KOPT-K1 (cell line): Measurements from ENCODE around the gene STIP1.
A peak's percentile ranks its signal among the peaks of the same experiment; 100 is the strongest.

Experiments
- H3K27ac ChIP-seq: fragments of 200-600 bp; sonication (generic); 2 replicates; pipeline ENCODE4 v1.5.1; 2016; ENCODE audit warnings: antibody characterized with exemption, mild to moderate bottlenecking, low read depth, low read length; ENCODE audit not compliant: poor library complexity, severe bottlenecking
- H3K36me3 ChIP-seq: fragments of 200-600 bp; sonication (generic); 2 replicates; pipeline ENCODE4 v1.5.1; 2017; ENCODE audit warnings: antibody characterized with exemption, mild to moderate bottlenecking, low read length, moderate library complexity; ENCODE audit not compliant: insufficient read depth
- H3K9me3 ChIP-seq: fragments of 200-600 bp; sonication (generic); 2 replicates; pipeline ENCODE4 v1.5.1; 2017; ENCODE audit warnings: antibody characterized with exemption, low read length, mild to moderate bottlenecking; ENCODE audit not compliant: insufficient read depth, poor library complexity, severe bottlenecking

STIP1 gene

DNA sequence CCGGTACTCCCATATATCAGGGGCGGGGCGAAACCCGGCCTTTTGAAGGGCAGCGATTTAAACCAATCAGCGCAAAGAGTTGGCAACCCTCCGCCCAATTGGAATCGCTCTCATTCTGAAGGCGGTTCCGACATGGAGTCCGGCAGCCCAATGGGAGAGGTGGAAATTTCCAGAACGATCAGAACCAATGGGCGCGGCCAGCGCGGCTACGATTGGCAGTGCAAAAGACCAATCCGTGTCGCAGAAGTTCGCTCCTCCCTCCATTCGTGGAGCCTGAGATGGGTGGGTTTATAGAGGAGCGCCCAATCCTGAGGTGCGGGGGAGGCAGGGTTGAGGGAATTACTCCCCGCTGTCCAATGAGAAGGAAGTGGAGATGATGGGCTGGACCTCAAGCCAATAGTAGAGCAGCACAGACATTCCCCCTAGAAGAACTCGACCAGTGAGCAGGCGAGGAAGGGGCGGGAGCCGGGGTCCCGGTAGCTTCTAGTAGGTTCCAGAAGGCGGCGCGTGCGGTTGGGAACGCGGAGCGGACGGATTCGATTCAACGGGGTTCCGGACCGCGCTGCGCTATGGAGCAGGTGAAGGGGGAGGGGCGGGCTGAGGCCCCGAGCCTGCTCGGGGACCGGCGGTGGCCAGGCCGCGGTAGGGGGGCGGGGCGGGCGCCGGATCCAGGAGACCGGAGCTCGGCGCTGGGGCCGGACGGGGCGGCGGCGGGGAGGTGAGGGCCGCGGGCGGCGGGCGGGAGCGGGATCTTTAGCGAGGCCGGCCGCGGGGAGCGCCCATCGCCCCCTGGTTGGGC, at the start of gene STIP1:
STIP1 (plus strand) TSS at position 479 of the 799 bp plus-strand sequence; CDS start at position 570, 91 bp downstream.
- Histone ChIP-seq H3K9me3 (no peaks in the 10 kb centered on the region), H3K27ac (peak within 1 kb of the TSS; percentile 80), H3K36me3 (peaks cover 29% of the 10 kb centered on the region)

DNA sequence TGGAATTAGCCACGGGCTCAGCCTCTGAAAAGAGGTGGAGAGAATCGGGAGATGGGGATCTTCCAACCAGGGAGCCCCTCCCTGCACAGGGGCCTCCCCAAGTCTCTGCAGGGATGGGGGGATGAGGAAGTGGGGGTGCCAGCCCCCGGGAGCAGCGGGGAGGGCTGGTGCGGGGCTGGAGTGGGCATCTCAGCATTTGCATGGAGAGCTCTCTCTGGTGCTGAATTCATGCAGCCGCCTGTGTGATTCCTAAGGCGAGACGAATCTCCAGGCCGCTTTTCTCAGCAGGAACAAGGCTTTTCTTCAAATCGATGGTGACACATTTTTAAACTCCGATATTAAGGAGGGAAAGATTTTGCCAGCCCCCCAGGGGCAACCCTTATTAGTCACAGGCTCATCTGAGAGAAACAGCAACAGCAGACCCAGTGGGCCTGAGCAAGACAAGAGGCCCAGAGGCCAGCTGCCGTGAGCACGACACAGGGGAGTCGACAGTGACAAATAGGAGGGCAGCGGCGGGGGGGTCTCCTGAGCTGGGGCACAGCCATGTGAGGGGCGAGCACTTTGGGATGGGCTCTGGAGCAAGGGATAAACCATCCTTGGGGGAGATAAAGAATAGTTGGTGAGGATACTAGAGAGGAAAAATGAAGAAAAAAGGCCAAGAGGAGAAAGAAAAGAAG, 49.1 kb upstream of the STIP1 start:
- Histone ChIP-seq H3K27ac (no peak overlapping the region), H3K9me3 (no peaks in the 10 kb centered on the region), H3K36me3 (no peaks in the 10 kb centered on the region)

DNA sequence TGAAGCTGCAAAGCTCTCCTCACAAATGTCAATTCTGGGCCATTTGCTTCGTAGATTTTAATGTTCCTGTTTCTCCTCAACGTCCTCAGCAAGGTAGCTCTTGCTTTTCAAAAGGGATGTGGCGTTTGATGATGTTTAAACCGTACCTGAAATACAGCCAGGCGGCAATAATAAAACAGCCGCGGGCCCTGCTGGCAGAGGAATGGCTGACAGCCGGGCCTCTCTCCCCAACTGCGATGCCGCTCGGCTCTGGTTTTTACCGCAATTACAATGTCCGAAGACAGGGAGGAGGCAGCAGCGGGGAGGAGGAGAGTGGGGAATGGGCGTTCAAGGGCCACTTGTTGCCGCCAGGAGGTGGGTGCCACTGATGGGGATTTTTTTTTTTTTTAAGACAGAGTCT, 47.6 kb upstream of the STIP1 start:
- H3K9me3 ChIP-seq = no peaks in the 10 kb centered on the region
- H3K36me3 ChIP-seq = no peaks in the 10 kb centered on the region
- H3K27ac ChIP-seq = no peak overlapping the region

- H3K27ac ChIP-seq = no peak overlapping the region
- H3K36me3 ChIP-seq = no peaks in the 10 kb centered on the region
- no peaks in the 10 kb centered on the region for H3K9me3 ChIP-seq
Measured at GRCh38 chr11:64139049-64139448, 46.9 kb upstream of the STIP1 start.

DNA sequence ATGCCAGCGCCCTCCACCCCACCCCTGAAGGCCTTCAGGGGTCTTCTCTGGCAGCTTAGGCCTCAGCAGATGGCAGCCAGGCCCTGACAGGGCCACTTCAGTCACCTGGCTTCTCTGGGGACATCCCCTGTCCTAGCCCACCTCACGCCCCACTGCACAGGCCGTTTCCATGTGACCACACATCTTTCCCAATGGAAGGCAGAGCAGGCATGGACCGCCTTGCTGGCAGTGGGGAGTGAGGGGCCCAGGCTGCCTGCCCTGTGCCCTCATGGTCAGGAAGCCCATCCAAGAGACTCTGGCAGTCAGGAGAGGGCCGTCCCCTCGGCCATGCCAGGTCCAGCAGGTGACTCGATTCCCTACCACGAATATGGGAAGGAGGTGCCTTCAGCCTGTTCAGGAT, 45.9 kb upstream of the STIP1 start:
- no peaks in the 10 kb centered on the region for H3K9me3 ChIP-seq
- H3K27ac ChIP-seq = no peak overlapping the region
- no peaks in the 10 kb centered on the region for H3K36me3 ChIP-seq

- Histone ChIP-seq H3K9me3 (no peaks in the 10 kb centered on the region), H3K36me3 (no peaks in the 10 kb centered on the region), H3K27ac (no peak overlapping the region)
Measured at GRCh38 chr11:64141081-64141783, 44.7 kb upstream of the STIP1 start.

DNA sequence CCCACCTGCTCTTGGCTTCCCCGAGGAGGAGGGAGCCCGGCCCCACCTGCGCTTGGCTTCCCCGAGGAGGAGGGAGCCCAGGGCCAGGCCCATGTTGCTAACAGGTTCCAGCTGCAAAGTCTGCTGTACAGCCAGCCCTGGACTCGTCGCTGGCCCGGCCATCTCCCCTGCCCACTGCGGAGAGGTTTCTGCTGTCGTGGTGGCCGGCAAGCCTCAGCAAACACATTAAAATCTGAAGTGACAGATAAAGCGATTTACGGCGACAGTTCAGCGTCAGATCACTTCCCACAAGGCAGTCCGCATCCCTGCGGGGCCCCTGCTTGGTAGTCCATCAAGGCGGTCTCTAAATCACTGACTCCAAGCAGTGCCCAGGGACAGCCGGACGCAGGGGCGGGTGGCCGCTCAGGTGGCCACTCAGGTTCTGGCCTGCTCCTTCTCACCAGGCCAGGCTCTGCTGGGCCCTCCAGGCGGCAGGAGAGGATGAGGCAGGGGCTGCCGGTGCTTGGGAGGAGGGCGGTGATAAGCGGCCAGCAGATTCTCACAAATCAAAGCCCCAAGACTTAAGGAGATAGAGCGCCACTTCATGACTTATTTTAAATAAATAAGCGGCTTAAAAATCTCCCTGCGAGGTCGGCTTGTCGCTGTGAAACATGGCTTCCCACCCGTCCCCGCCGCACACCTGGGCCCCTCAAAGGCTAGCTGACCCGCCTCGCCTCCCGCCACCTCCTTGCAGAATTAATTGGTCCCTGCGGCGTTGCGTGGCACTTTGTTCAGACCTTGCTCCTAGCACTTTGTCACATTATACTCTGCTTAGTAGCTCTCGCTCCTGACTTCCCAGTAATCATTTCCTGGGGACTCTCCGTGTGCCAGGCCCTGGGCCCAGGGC, 41.1 kb upstream of the STIP1 start:
- peaks cover 4% of the 10 kb centered on the region; the same call in 1 of the 2 replicates for H3K36me3 ChIP-seq
- no peak overlapping the region for H3K27ac ChIP-seq
- no peaks in the 10 kb centered on the region for H3K9me3 ChIP-seq

GRCh38 chr11:64146036-64146955, 39.7 kb upstream of the STIP1 start:
- H3K9me3 ChIP-seq = no peaks in the 10 kb centered on the region
- H3K27ac ChIP-seq = peak overlapping the region; percentile 36
- H3K36me3 ChIP-seq = peaks cover 4% of the 10 kb centered on the region; the same call in 1 of the 2 replicates

DNA sequence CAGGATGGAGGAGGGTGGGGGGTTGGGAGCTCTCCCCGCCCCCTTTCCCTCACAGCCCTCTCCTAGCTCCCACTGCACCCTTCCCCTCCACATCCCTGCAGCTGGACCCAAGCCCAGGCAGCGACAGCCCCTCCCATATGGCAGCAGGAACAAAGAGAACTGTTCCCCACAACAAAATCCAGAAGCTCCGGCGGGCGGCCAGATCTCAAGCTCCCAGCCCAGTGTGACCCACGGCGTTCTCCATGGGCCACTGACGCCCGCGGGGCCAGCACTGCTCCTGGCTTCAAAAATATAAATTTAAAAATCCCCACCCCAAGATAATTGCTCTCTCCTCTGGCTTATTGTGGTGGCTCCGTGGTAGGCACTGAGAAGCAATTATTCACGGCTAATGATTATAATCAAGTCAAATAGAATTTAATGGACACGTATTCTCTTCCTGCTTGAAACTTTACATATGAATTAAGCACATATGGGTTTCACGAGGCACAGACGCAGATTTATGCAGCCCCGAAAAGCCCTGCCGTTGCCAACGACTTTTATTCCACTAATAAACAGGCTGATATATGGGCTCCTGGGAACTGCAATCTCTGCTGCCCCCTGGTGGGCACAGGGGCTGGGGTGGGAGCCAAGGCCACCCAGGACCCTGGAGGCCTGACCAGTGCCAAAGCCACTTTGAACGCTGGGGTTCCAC, 37.6 kb upstream of the STIP1 start:
- Histone ChIP-seq H3K27ac (no peak overlapping the region), H3K36me3 (peaks cover 4% of the 10 kb centered on the region; the same call in 1 of the 2 replicates), H3K9me3 (no peaks in the 10 kb centered on the region)

GRCh38 chr11:64148917-64149617, 36.9 kb upstream of the STIP1 start:
- peaks cover 4% of the 10 kb centered on the region; the same call in 1 of the 2 replicates for H3K36me3 ChIP-seq
- H3K9me3 ChIP-seq = no peaks in the 10 kb centered on the region
- H3K27ac ChIP-seq = no peak overlapping the region

DNA sequence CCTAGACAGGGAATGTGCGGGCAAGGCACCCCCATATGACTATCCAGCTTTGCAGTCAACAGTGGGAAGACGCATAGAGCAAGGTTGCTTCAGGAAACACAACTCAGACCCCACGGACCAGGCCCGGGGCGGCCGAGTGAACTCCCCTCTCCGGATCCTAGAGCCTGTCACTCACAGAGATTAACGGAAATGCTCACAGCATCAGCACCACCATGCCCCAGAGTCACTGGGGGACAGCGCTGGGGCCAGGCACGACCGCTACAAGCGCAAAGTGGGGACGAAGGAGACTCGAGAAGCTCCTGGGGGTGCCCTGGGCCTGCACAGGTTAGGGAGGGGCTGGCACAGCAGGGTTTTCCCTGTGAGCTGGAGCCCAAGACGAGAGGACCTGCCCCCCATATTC, 35.9 kb upstream of the STIP1 start:
- Histone ChIP-seq H3K27ac (no peak overlapping the region), H3K36me3 (peaks cover 4% of the 10 kb centered on the region; the same call in 1 of the 2 replicates), H3K9me3 (no peaks in the 10 kb centered on the region)

- Histone ChIP-seq H3K27ac (no peak overlapping the region), H3K9me3 (no peaks in the 10 kb centered on the region)
Measured at GRCh38 chr11:64150481-64151239, 35.3 kb upstream of the STIP1 start.

More at GRCh38 chr11:64150481-64151239, 35.3 kb upstream of the STIP1 start:
- peaks cover 4% of the 10 kb centered on the region; the same call in 1 of the 2 replicates for H3K36me3 ChIP-seq
